Cortex of kidney (tissue), 1 donor: ENCODE data around the gene CKMT1A.
"Not testable (repeated sequence)": the region's sequence is repeated elsewhere in the genome, so short reads cannot be mapped to it uniquely, and the experiment has no call there.

ENCODE experiments used
- DNase-seq: peaks from one replicate; lab custom pipeline; 2025; lab: John Stamatoyannopoulos, UW

Gene CKMT1A

GRCh38 chr15:43693148-43694022 lies at the start of gene CKMT1A:
TSS of gene CKMT1A (plus strand) at chr15:43693859. CDS start at chr15:43694051, 192 bp downstream.
- not testable (repeated sequence) for DNase-seq

DNA sequence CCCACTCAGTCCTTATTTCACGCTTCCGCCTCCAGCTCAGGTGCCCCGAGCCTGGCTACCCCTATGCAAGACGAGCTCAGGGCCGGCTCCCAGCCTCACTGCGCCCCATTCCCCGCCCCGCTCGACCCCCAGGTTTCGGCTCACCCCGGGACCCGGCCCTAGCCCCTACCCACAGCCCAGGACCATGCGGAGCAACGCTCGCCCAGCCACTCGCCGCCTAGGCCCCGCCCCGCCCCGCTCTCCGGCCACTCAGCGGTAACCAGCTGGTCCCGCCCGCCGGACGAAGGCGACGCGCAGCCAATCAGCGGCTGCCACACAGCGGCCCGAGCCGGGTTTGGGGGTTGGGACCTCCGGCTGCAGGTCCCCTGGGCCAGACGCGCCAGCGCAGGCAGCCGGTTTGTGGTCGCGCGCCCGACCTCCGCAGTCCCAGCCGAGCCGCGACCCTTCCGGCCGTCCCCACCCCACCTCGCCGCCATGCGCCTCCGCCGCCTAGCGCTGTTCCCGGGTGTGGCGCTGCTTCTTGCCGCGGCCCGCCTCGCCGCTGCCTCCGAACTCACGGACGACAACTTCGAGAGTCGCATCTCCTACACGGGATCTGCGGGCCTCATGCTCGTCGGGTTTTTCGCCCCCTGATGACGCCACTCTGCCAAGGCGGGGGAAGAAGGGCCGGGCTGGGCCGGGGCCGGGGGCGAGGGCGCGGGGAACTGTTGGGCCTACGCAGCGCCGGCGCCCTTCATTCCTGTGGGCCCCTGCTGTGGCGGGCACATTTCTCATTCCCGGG lies 44.8 kb upstream of the CKMT1A start, which contains the start of gene CATSPER2:
Gene CATSPER2, minus strand, starts transcription at position 196 of the 781 bp plus-strand sequence. CDS start 783 bp downstream, outside the sequence.
- DNase-seq = no peak

DNA sequence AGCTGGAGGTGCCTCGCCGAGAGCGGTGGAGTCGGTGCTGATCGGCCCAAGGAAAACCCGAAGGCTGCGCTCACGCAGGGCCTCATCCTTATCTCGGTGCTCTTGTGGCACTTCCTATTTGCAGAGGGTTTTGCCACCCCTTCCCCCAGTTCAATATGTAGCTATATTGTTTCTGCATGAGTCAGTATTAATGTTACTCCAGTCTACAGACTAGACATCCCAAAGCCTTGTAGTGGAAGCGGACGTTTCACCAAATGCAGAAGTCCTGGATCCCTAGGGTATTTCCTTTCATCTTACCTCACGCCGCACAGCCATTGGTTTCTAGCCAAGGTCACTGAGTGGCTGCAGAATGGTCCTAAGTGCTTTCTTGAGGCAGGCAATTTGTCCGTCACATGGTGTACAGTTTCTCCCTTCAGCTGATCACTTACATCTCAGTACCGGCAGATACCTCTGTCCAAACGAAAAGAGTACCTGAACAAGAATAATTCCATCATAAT lies 44.2 kb upstream of the CKMT1A start:
- DNase-seq = not testable (repeated sequence)

- not testable (repeated sequence) for DNase-seq
Observed at GRCh38 chr15:43659727-43660126, 33.9 kb upstream of the CKMT1A start.

DNA sequence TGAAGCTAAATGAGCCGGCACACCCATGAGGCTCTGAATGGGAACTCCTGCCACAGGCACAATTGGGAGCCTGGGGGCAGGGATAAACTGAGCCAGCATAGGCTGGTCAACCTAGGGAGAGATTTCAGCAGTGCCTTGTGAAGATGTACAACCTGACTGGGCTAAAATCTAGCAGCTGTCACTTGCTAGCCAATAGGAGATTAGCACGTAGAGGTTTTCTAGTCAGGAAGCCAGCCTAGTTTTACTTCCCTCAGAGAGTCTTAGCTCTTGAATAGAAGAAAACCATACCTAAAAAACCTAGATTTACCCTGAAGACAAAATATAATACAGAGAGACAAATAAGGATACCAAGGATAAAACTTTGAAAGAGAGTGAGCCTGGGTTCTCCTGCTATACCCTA lies 31.4 kb upstream of the CKMT1A start:
- DNase-seq = not testable (repeated sequence)

GRCh38 chr15:43663333-43663732 lies 30.3 kb upstream of the CKMT1A start:
- not testable (repeated sequence) for DNase-seq

GRCh38 chr15:43666177-43666576 lies 27.5 kb upstream of the CKMT1A start:
- DNase-seq = not testable (repeated sequence)

DNA sequence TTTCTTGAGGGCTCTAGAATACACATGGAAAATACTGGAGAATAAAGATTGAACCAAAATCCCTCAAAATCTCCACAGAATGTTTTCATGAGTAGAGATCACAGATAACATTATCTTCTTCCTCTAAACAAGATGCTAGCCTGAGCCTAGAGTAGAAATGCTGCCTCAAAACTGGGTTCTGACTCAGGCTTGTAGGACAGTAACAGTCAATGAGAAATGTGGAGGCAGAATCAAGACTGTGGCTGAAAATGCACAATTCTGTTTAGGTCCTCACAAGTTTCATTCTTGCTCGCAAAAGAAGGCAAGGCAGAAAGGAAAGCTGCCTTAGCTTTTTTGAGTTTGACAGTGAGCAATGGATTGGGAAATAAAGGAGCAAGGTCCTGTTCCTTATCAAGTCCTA lies 19.5 kb upstream of the CKMT1A start:
- DNase-seq = not testable (repeated sequence)

DNA sequence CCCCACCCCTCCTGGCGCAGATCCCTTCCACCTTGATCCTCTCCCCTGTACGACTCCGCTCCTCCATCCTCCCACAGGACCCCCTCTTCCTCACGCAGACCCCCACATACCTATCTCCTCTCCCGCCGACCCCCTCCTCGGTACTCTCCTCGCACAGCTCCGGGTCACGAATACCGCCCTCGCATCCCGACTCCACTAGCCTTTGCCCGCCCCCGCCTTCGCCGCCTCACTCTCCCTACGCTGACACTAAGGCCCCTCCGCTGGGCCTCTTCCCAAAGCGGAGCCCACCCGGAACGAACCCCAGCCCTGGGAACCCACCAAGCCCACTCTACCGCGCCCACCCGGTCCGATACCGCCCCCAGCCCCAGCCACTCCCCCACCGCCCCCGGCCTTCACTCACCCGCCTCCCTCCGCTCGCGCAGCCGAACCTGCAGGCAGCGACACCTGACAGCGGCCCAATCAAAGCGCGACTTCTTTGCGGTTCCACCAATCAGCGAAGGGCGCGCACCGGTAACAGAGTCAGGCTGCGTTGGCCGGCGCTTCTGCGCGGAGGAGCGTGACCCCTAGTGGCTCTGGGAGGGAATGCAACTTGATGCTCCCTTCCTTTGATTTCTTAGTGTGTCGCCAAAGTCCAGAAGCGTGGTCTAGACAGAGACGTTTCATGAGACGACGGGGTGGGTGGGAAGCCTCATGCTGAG lies 3.9 kb upstream of the CKMT1A start:
- not testable (repeated sequence) for DNase-seq

DNA sequence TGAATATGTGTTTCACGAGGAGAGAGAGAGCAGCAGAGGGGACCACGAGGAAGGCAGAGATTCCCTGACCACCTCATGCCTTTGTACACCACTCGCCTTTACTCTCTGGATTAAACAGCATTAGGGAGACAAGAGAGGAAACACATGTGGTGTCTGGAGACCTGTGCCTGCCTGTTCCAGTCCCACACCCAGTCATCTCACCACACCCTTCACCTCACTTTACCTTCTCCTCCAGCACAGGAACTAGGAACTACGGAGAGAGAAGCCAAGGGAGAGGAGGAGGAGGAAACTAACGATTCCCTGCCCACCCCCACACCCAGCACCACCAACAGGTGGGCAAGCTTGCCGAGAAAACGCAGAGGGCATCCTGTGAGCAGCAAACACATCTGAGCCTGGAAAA lies 980 bp upstream of the CKMT1A start:
- not testable (repeated sequence) for DNase-seq

- no peak for DNase-seq
Observed at GRCh38 chr15:43702174-43702573, 8.5 kb downstream of the CKMT1A start.

GRCh38 chr15:43702701-43703424 lies 9.2 kb downstream of the CKMT1A start:
- DNase-seq = no peak

- DNase-seq = not testable (repeated sequence)
Observed at GRCh38 chr15:43710431-43711131, 16.9 kb downstream of the CKMT1A start.

DNA sequence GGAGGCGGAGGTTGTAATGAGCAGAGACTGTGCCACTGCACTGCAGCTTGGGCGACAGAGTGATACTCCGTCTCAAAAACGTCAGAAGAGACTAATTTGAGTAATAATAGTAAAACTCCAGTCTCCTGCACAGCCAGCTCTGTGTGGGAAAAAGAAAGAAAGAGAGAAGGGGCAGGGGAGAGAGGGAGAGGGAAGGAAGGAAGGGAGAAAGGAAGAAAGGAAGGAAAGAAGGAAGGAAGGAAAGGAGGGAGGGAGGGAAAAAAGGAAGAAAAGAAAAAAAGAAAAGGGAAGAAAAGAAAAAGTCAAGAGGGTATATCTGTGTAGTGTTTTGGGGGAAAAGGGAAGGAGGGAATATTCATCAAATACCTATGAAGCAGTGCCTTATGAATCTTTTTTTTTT lies 29.5 kb downstream of the CKMT1A start:
- DNase-seq = no peak

DNA sequence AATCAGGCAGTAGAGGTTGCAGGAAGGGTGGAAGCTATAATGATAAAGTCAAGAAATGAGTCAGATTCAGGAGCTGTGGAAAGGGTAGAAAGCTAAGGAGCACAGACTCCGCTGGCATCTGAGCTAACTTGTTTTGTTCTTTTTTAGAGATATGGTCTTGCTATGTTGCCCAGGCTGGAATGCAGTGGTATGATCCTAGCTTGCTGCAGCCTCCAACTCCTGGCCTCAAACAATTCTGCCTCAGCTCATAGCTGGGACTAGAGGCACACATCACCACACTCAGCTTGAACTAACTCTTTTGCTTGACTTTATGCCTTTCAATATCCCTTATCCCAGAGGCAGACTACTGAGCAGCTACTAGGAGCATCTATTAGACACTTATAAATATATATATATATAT lies 32.6 kb downstream of the CKMT1A start:
- DNase-seq = not testable (repeated sequence)

DNA sequence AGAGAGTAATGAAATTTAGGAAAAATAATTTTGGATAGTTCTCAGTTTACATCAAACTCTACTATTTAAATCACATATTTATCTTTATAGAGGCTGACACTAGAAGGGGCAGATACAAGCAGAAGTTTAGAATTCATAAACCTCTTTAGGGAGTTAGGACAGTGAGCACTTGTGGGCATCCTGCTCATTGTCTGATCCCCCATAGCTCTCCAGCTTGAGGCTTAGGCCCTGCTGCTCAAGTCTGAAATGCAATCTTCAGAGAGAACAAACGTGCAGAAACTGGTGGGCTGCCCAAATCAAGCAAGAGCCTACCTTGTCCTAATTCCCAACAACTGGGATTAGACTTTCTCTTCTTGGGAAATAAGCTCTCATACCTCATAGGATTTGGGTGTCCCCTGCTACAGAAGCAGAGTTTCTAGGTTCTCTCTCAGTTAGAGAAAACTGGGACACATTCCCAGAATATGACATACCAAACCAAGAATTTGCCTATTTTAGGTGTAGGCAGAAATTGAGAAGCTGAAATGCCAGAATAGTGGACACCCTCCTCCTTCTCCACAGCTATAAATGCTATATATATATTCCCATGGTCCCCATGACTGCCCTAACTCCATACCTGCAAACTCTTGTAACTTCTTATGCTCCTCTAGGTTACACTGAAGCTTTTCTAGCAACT lies 34.5 kb downstream of the CKMT1A start:
- not testable (repeated sequence) for DNase-seq

DNA sequence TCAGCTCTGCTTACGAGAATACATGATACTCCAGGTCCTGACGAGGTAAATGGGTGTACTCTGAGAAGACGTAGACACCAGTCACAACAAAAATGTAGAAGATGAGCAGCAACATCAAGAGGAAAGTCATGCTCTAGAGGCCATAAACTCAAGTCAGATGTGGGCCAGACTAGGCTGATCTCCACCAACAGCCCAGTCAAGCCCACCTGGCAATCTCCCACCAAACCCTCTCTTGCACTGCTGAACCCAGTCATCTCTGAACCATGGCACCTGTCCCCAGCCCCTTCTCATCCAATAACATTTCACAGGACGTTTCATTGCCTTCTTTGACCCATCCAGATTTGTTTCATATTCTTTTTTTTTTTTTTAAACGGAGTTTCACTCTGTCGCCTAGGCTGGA lies 41.8 kb downstream of the CKMT1A start:
- DNase-seq = no peak

GRCh38 chr15:43746245-43746902 lies 52.7 kb downstream of the CKMT1A start, which contains the start of gene PDIA3:
TSS of gene PDIA3 (plus strand) at chr15:43746438. CDS start at chr15:43746540, 102 bp downstream.
- DNase-seq = peak; percentile 66

DNA sequence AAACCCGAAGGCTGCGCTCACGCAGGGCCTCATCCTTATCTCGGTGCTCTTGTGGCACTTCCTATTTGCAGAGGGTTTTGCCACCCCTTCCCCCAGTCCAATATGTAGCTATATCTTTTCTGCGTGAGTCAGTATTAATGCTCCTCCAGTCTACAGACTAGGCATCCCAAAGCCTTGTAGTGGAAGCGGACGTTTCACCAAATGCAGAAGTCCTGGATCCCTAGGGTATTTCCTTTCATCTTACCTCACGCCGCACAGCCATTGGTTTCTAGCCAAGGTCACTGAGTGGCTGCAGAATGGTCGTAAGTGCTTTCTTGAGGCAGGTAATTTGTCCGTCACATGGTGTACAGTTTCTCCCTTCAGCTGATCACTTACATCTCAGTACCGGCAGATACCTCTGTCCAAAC lies 53.2 kb downstream of the CKMT1A start:
- DNase-seq = not testable (repeated sequence)
